Measurements from ENCODE around the gene SOX8. TPM values are rescaled to one million over a fixed set of nuclear protein-coding genes. Genes with fewer than 3 reads are reported as not detected.

The SOX8 gene
- total and polyA plus RNA-seq, 2 experiments from 2014 or later: 5.7 to 26.2 TPM

GRCh38 chr16:1022466-1022865 lies 40.9 kb downstream of the SOX8 start (continued):
- no peak for TF ChIP-seq ZNF462 (CRISPR knock-in tag; IDR thresholded peaks at IDR 0.05)
- no peak for TF ChIP-seq STAT1 (IDR thresholded peaks at IDR 0.05; ENCODE audit: unreplicated experiment)
- no peak for TF ChIP-seq POLR2AphosphoS5 (IDR thresholded peaks at IDR 0.05; ENCODE audit: low read depth)

GRCh38 chr16:1024138-1024537 lies 42.6 kb downstream of the SOX8 start:
- H3K27me3 Mint-ChIP-seq (ENCODE audit: insufficient read depth, low read depth, poor library complexity): peaks cover 2% of the 10 kb centered on the region
- H3K27ac Mint-ChIP-seq: no peak overlapping the region
- Histone ChIP-seq H3F3A (replicated peaks; ENCODE audit: low read depth) (no peaks in the 10 kb centered on the region), H4K20me1 (replicated peaks; ENCODE audit: insufficient read depth) (no peaks in the 10 kb centered on the region), H2AFZ (no peak overlapping the region), H3K4me2 (no peak overlapping the region), H3K36me3 (ENCODE audit: insufficient read depth) (no peaks in the 10 kb centered on the region), H3K4me1 (ENCODE audit: insufficient read depth) (no peaks in the 10 kb centered on the region), H3K27ac (ENCODE audit: low read depth) (no peak overlapping the region), H3K9me2 (ENCODE audit: insufficient read depth) (no peaks in the 10 kb centered on the region), H3K79me2 (replicated peaks; ENCODE audit: insufficient read depth) (no peaks in the 10 kb centered on the region), H3K27me3 (ENCODE audit: insufficient read depth) (no peaks in the 10 kb centered on the region), H3K4me3 (no peak overlapping the region)
- ATAC-seq (no peak), DNase-seq (ENCODE audit: low spot score) (no peak)
- H3K9me3 Mint-ChIP-seq: no peaks in the 10 kb centered on the region
- H3K4me1 Mint-ChIP-seq: no peaks in the 10 kb centered on the region
- H3K36me3 Mint-ChIP-seq (ENCODE audit: low read depth): no peaks in the 10 kb centered on the region
- H3K4me3 Mint-ChIP-seq: no peak overlapping the region
- TF ChIP-seq STAT1 (IDR thresholded peaks at IDR 0.05; ENCODE audit: unreplicated experiment) (no peak), REST (IDR thresholded peaks at IDR 0.05; ENCODE audit: unreplicated experiment) (no peak), EZH2phosphoT487 (IDR thresholded peaks at IDR 0.05; ENCODE audit: unreplicated experiment) (no peak), EZH2 (IDR thresholded peaks at IDR 0.05; ENCODE audit: low read depth, unreplicated experiment) (no peak), ZNF114 (CRISPR knock-in tag; IDR thresholded peaks at IDR 0.05) (no peak), CREB1 (CRISPR knock-in tag; IDR thresholded peaks at IDR 0.05; ENCODE audit: low read depth) (no peak)
